HG03575 (cell line): ENCODE results near the gene PNMA5.
"Not testable (repeated sequence)": the region's sequence is repeated elsewhere in the genome, so short reads cannot be mapped to it uniquely, and the experiment has no call there.

Experiments
- ATAC-seq: cut with Tn5 transposase; IDR thresholded peaks from one replicate; pipeline ENCODE4 v1.9.1; 2021; ENCODE audit not compliant: unreplicated experiment, insufficient number of reproducible peaks, low FRiP score; ENCODE audit errors: extremely low read depth

The PNMA5 gene

GRCh38 chrX:152993933-152994332 is at the start of gene PNMA5:
TSS of gene PNMA5 (minus strand) at chrX:152994116. CDS start at chrX:152991598, 2,518 bp downstream.
- ATAC-seq: no peak

- no peak for ATAC-seq
Observed at GRCh38 chrX:153032397-153033118, 38.6 kb upstream of the PNMA5 start.

GRCh38 chrX:153030801-153031200 is 36.9 kb upstream of the PNMA5 start:
- no peak for ATAC-seq

- no peak for ATAC-seq
Observed at GRCh38 chrX:153029875-153030274, 36.0 kb upstream of the PNMA5 start.

GRCh38 chrX:153029162-153029561 is 35.2 kb upstream of the PNMA5 start:
- no peak for ATAC-seq

- ATAC-seq: not testable (repeated sequence)
Observed at GRCh38 chrX:153028487-153028886, 34.6 kb upstream of the PNMA5 start.

- ATAC-seq: not testable (repeated sequence)
Observed at GRCh38 chrX:153026501-153026900, 32.6 kb upstream of the PNMA5 start.

- no peak for ATAC-seq
Observed at GRCh38 chrX:153019166-153019565, 25.2 kb upstream of the PNMA5 start.

- ATAC-seq: not testable (repeated sequence)
Observed at GRCh38 chrX:153017174-153017573, 23.3 kb upstream of the PNMA5 start.

- no peak for ATAC-seq
Observed at GRCh38 chrX:153004780-153005179, 10.9 kb upstream of the PNMA5 start.

- no peak for ATAC-seq
Observed at GRCh38 chrX:153003981-153004380, 10.1 kb upstream of the PNMA5 start.

- ATAC-seq: not testable (repeated sequence)
Observed at GRCh38 chrX:153002182-153002581, 8.3 kb upstream of the PNMA5 start.

- no peak for ATAC-seq
Observed at GRCh38 chrX:152997337-152997736, 3.4 kb upstream of the PNMA5 start.

GRCh38 chrX:152992115-152992514 is 1.8 kb downstream of the PNMA5 start:
- ATAC-seq: no peak

- no peak for ATAC-seq
Observed at GRCh38 chrX:152991123-152991522, 2.8 kb downstream of the PNMA5 start.

- ATAC-seq: no peak
Observed at GRCh38 chrX:152989292-152989658, 4.6 kb downstream of the PNMA5 start.

GRCh38 chrX:152988536-152989291 is 5.2 kb downstream of the PNMA5 start:
- no peak for ATAC-seq

- no peak for ATAC-seq
Observed at GRCh38 chrX:152987801-152988200, 6.1 kb downstream of the PNMA5 start.

GRCh38 chrX:152987156-152987555 is 6.8 kb downstream of the PNMA5 start:
- not testable (repeated sequence) for ATAC-seq

GRCh38 chrX:152985383-152985782 is 8.5 kb downstream of the PNMA5 start:
- not testable (repeated sequence) for ATAC-seq
